HG03064 (cell line): ENCODE measurements around the gene BTN3A1.
A peak's percentile ranks its signal among the peaks of the same experiment; 100 is the strongest.
"Not testable (repeated sequence)": the region's sequence is repeated elsewhere in the genome, so short reads cannot be mapped to it uniquely, and the experiment has no call there.

Experiments
- ATAC-seq: cut with Tn5 transposase; IDR thresholded peaks from one replicate; pipeline ENCODE4 v1.9.1; 2021; ENCODE audit warnings: low read depth; ENCODE audit not compliant: unreplicated experiment

BTN3A1 gene

DNA sequence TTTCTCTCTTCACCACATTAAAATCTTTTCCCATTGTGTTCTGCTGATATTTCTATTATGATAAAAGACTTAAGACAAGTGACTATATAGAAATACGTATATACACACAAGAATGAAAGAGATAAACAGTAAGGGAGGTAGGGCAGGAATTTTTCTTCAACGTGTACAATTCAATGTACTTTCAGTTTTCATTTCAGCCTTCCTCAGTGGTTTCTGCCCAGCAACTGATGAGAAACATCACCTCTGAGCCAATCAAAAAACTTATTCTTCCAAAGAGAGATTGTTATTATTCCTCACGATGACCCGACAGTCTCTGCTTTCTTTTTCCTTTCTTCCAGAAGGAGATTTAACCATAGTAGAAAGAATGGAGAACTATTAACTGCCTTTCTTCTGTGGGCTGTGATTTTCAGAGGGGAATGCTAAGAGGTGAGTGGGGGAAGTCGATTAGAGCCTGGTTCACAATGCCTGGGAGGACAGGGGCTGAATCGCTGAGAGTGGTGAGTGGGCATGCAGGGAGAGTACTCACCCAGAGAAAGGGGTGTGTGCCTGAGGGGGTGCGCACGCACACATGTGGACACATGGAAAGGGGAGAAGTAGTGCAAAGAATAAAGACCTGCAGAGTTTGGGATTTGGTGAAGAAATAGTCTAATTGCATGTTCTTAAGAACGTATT lies at the start of gene BTN3A1:
Gene BTN3A1, plus strand, starts transcription at position 289 of the 672 bp plus-strand sequence. CDS start 3,289 bp downstream, outside the sequence.
- ATAC-seq = peak; percentile 88

DNA sequence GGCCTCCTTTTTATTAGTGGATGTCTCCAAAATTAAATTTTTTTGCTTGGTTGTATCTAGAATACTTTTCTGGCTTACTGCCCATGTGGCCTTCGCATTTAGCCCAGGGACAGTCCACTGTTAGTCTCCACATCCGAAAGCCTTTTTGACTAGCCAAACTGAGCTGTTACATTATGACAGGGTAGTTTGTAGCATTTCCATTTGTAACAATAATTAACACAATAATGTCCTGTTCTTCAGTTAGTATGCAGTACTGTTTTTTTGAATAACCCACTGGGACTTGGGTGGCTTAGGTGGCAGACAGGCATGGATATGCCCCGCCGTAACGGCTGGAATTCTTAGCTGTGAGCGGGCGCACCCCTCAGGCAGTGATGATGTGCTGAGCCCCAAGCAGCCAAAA lies 49.8 kb upstream of the BTN3A1 start:
- no peak for ATAC-seq

DNA sequence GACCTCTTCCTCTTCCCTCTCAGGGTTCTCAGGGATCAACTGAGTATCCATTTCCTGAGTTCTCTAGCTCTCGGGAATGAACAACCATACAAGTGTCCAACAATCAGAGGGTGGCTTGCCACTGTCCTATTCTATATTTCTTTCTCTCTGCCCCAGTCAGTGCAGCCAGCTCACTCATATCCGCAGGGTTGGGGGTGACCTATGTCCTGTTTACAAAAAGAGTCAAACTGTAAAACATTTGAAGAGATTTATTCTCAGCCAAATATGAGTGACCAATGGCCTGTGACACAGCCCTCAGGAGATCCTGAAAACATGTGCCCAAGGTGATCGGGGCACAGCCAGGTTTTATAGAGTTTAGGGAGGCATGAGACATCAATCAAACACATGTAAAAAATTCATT lies 47.9 kb upstream of the BTN3A1 start:
- ATAC-seq = no peak

DNA sequence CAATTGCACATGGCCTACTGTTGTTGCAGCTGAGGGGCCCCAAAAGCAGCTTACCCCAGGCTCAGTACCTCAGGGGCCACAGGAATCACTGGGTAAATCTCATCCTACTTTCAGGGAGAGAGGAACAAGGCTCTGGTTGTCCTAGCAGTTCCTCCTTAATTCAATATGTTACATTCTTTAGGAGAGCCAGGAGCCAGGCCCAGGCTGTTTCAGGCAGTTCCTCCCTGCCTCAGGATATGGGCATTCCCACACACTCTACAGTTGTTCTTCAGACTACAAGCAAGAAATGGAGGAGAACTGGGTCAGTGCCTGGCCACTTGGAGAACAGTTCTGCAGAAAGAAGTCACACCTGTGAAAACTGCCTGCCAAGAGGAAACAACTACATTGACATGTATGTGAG lies 46.7 kb upstream of the BTN3A1 start:
- no peak for ATAC-seq

DNA sequence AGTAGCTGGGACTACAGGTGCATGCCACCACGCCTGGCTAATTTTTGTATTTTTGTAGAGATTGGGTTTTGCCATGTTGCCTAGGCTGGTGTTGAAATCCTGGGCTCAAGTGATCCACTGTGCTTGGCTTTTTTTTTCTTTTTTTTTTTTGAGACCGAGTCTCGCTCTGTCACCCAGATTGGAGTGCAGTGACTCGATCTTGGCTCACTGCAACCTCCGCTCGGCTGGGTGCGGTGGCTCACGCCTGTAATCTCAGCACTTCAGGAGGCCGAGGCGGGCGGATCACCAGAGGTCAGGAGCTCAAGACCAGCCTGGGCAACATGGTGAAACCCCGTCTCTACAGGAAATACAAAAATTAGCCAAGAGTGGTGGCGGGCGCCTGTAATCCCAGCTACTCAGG lies 44.5 kb upstream of the BTN3A1 start:
- not testable (repeated sequence) for ATAC-seq

DNA sequence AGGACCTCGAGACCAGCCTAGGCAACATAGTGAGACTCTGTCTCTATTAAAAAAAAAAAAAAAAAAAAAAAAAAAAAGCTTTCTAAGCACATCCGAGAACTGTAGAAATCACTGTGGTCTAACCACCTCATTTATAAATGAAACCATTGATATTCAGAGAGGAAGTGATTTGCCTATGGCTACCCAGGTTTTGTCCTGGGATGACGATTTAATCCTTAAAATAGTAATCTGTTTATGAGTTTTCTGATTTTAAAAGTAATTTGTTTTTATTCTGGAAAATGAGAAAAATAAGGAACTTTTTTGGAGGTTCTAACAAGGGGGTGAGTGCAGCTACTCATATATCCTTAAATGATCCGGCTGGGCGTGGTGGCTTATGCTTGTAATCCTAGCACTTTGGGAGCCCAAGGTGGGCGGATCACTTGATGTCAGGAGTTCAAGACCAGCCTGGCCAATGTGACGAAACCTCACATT lies 43.5 kb upstream of the BTN3A1 start:
- no peak for ATAC-seq

DNA sequence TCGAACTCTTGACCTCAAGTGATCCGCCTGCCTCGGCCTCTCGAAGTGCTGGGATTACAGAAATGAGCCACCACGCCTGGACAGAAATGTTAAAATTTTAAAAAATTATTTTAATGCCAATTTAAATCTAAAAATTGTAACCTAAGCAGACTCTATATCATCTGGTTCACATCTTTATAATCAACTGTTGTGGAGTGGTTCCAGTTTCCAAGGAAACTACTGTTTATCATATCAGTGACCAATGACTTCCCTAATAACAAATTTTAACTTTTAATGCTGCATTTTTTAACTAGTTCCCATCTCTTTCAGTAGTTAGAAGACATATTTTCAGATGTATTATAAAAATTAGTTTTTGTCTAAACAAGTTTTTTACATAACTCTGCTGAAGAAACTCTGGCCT lies 42.3 kb upstream of the BTN3A1 start:
- no peak for ATAC-seq

DNA sequence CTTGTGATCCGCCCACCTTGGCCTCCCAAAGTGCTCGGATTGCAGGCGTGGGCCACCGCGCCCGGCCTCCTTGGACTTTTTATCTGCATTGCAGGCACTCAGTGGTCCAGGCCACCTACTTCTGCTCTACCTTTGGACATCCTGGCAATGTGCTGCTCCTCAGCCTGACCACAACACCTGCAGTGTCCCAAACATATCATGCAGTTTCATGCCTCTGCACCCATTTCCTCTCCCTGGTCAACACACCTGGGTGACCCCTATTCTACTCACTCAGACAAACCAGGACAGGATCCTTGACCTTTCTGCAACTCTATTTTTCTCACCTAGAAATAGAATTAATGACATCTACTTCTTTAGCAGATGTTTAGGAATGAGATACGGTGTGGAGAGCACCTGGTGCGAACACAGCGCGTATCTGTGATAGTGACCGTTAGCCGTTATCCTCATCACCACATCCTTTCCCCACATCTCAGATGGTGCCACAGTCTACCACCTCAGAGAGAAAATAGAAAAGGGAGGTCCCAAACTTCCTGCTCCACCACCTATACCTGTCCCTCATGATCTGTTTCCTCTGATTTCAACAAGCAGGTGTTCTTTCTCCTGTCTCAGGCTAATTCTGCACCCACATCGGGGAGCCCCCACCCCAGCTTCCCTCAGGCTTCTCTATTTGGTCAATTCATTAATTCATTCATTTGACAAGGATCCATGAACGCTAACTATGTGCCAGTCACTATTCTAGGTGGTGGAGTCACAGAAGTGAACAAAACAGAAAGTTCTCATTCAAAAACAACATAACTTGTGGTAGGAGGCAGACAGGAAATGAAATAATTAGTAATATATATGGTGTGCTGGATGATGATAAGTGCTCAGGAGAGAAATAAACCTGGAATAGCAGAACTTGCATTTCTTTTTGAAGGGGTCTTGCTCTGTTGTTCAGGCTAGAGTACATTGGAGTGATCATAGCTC lies 41.3 kb upstream of the BTN3A1 start:
- ATAC-seq = peak; percentile 55

DNA sequence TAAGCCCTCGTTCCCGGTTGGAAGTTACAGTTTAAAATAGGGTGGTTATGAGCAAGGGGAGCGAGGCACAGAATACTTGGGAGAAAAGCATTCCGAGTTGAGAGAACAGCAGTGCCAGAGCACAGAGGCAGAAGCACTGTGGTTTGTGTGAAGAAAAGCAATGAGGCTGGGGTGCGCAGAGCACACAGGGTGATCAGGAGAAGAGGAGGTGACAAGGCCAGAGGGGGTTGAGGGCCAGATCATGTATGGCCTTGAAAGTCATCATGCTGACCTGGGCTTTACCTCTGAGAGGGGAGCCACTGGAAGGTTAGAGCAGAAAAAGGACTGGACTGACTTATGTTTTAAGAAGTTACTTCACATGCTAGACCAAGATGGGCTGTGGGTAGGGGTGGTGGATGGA lies 40.5 kb upstream of the BTN3A1 start:
- ATAC-seq = no peak

DNA sequence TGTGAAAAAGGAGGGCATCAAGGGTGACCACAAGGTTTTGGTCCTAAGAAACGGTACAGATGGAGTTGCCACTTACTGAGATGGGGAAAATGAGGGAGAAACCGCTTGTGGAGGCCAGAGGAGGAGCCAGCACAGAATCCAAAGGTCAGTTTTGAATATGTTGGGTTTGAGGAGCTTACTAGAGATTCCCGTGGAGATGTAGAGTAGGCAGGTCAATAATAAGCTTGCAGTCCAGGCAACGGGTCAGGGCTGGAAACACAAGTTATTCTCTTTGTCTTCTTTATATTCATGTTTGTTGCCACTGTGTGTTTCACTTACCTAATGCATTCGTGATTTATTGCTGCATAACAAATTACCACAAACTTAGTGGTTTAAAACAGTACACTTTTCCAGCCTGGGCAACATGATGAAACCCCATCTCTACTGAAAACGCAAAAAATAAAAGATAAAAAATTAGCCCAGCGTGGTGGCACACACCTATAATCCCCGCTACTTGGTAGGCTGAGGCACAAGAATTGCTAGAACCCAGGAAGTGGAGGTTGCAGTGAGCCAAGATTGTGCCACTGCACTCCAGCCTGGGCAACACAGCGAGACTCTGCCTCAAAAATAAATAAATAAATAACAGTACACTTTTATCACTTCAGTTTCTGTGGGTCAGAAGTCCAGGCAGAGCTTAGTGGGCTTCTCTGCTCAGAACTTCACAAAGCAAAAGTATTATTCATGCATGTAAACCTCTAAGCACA lies 39.8 kb upstream of the BTN3A1 start:
- ATAC-seq = no peak

DNA sequence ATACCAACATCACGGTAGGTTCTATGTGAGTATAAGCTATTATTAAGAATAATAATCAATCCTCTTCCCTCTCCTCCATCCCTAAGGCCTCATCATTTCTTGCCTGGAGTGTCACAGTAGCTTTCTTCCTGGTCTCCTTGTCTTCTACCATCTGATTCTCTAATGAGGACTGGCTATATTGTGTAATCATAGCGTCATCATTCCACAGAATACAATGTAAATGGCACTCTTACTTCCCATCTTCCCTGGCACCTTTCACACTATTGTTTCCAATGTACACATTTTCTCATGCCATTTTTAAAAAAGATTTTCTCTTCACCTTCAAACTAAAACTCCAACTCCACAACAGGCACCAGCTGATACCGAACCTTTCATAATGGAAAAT lies 39.2 kb upstream of the BTN3A1 start:
- ATAC-seq = no peak

DNA sequence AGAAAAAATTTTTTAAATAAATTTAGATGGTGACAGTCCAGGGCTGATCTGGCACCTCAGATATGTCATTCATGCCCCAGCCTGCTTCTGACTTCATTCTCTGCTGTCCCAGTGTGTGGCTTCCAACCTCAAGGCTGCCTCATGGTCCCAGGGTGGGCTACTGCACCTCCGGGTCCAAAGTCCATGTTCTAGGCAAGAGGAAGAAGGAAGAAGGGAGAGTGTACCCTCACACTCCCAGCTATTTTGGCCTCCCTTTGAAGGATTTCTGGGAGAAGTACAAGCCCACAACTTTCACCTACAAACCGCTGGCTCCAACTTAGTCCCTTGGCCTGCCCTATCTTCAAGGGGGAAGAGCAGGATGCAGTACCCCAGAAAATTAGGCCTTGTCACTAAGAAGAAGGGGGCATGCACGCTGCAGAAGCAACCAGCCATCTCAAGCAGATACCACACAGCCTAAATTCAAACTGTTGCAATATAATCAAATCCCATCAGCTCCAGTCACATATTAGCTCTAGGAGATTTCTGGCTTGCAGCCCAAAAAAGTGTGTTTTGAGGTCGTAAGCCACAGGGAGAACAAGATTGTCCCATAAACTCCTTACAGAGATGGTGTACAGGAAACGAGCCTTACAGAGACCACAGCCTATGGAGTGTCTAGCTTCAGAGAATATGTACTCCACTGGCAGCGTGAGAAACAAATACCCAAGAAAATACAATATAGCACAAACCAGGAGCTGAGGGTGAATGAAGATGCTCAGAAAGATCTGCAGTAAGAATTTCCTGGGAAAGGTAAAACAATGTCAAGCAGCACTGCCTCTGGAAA lies 38.0 kb upstream of the BTN3A1 start:
- no peak for ATAC-seq

DNA sequence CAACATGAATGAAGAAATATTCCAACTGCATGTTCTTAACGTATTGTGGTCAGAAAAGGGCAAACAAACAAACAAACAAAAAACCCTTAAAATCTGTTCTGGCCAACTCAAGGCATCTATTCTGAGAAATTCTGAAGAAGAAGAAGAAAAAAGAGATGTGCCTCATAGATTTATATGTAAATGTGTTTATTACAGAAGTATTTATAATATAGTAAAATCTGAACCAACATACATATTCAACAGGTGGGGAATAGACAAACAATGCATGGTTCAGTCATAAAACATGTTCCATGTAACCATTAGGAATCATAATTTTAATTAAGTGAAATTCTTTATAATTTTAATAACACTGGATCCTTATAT lies 36.5 kb upstream of the BTN3A1 start:
- no peak for ATAC-seq

DNA sequence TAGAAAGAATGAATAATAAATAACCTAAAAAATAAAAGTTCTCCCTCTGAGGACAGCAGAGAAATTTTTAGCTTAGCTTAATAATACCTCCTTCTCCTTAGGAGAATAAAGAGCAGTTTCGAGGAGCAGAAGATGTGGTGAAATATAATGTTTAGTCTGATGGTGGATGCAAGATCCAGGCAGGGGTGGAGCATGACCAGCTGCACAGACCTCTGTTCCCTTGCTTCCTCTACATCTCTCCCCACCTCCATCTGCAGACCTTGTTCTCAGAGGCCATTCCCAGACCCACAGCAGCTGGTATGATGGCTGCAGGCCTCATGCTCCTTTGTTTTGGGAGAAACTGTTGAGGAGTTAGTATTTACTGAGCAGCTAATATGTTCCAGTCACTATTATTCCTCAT lies 35.6 kb upstream of the BTN3A1 start:
- no peak for ATAC-seq

DNA sequence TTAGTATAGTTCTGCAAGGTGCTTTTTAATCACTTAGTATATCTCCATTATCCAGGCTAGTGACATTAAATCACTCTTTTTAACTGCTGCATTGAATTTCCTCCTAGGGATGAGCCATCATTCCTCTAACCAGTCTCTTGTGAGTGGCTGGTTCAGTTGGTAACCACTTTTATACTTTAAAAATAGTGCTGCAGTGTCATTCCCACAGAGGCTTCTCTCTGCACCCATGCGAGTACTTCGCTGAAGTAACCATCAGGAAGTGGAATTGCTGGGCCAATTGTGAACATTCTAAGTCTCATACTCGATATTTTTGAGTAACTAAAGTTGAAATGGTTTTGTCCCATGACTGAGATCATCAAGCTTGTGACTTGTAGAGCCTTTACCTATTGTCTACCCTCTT lies 35.0 kb upstream of the BTN3A1 start:
- no peak for ATAC-seq

DNA sequence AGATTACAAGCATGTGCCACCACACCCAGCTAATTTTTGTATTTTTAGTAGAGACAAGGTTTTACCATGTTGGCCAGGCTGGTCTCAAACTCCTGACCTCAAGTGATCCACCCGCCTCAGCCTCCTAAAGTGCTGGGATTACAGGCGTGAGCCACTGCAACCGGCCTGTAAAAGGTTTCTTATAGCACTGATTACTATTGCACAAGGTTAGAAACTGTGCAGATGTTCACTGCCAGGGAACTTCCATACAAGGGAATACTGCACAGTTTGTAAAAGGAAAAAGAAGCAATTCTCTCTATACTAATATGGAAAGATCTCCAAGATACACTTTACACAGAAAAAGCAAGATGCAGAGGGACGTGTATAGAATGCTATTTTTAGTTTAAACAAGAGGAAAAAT lies 30.3 kb upstream of the BTN3A1 start:
- not testable (repeated sequence) for ATAC-seq

DNA sequence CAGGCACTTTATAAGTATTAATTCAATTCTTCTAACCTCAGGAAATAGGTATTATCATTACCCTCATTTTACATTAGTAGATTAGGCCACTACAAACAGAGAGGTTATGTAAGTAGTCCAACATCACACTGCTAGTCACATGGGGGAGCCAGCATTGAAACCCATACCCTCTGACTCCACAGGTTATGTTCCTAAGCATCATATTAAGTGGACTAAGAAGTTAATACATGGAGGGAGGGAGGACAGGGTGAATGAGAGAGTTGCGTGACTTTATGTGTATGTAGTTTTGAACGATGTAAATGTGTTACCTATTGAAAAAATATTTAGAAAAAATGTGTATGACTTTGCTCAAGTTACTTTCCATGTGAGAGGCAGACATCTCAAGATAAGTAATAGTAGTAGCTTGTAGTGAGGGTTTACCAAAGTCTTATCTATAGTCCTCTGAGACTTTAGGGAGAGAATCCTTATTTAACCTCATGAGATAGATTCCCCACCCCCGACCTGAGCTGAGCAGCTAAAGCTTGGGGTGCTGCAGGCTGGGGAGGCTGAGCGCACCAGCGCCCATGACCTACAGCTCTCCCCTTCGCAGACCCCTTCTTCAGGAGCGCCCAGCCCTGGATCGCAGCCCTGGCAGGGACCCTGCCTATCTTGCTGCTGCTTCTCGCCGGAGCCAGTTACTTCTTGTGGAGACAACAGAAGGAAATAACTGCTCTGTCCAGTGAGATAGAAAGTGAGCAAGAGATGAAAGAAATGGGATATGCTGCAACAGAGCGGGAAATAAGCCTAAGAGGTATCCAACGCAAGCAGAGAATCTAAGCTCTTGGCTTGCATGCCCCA lies 29.5 kb upstream of the BTN3A1 start:
- ATAC-seq = no peak

DNA sequence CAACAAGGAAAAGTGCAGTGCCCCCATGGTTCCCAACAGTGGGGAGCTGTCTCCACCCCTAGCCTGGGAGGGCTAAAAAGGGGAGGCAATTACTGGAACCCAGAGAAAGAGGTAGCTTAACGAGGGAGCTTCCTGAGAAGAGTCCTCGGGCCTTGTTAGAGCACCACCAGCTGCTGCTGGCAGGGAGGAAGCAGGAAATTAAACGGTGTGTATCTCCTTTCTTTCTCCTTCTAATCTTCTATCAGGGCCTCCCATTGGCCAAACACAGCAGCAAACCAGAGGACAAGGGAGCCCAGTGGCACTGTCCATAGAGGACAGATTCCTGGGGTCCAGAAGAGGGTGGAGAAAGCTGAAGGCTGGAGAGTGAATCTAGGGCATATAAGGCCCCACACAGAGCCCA lies 26.8 kb upstream of the BTN3A1 start:
- no peak for ATAC-seq

DNA sequence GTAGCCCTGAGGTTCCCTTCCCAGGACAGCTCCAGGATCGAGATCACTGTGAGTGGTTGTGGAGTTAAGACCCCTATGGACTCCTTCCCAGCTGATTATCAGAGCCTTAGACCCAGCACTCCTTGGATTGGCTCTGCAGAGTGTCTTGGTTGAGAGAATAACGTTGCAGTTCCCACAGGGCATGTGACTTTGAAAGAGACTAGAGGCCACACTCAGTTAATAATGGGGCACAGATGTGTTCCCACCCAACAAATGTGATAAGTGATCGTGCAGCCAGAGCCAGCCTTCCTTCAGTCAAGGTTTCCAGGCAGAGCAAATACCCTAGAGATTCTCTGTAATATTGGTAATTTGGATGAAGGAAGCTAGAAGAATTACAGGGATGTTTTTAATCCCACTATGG lies 24.4 kb upstream of the BTN3A1 start:
- ATAC-seq = no peak
